SK-N-SH (cell line): Measurements from ENCODE around the gene TRPM8.

ENCODE experiments used
- CHD2 ChIP-seq: fragments of 150-350 bp; IDR thresholded peaks from 2 replicates; pipeline ENCODE4 v1.6.1; 2018; ENCODE audit warnings: low read length; ENCODE audit not compliant: partially characterized antibody
- CTCF ChIP-seq: fragments of 200-600 bp; sonication (generic); IDR thresholded peaks from 2 replicates; pipeline ENCODE4 v1.6.1; 2017; ENCODE audit warnings: antibody characterized with exemption, mild to moderate bottlenecking, moderate library complexity
- GATA2 ChIP-seq: sonication (generic); formaldehyde crosslinking; IDR thresholded peaks from 2 replicates; pipeline ENCODE4 v1.5.0; 2020; ENCODE audit warnings: mild to moderate bottlenecking, missing genetic modification reagents
- JUND ChIP-seq: IDR thresholded peaks from 2 replicates; pipeline ENCODE4 v1.4.0; 2012
- RAD21 ChIP-seq: IDR thresholded peaks from 2 replicates; pipeline ENCODE4 v1.6.1; 2012; ENCODE audit warnings: mild to moderate bottlenecking, low read length
- REST ChIP-seq: IDR thresholded peaks from 2 replicates; pipeline ENCODE4 v1.6.1; 2012; ENCODE audit warnings: mild to moderate bottlenecking, low read depth, low read length, moderate library complexity
- YY1 ChIP-seq: IDR thresholded peaks from 2 replicates; pipeline ENCODE4 v1.4.0; 2012; ENCODE audit warnings: low read depth, mild to moderate bottlenecking

- TF ChIP-seq CHD2 (no peak), GATA2 (CRISPR knock-in tag) (no peak), YY1 (no peak), CTCF (no peak), RAD21 (no peak), JUND (no peak), REST (no peak)
Observed at GRCh38 chr2:234014427-234014826, 97.3 kb downstream of the TRPM8 start.
